ENCODE results near the gene MAP3K15.
A peak's percentile ranks its signal among the peaks of the same experiment; 100 is the strongest.

DNA sequence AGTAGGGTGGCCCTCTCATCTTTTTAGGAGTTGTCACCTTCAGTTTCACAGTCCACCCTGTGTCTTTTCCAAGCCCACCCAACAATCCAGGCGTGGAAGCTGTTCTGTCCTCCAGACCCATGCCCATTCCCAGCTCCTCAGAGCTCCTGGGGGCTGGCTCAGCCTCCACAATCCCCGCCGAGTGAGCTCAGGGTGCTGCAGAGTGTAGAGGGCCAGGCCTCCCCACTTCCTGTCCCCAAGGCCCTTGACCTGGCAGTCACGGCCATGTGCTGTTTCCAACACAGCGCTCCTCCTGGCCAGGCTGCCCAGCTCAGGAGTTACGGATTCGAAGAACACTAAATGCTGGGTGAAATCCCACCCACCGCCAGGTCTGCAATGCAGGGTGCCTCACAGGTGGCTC is 139.8 kb downstream of the MAP3K15 start:
- TF ChIP-seq, protein P1, sequence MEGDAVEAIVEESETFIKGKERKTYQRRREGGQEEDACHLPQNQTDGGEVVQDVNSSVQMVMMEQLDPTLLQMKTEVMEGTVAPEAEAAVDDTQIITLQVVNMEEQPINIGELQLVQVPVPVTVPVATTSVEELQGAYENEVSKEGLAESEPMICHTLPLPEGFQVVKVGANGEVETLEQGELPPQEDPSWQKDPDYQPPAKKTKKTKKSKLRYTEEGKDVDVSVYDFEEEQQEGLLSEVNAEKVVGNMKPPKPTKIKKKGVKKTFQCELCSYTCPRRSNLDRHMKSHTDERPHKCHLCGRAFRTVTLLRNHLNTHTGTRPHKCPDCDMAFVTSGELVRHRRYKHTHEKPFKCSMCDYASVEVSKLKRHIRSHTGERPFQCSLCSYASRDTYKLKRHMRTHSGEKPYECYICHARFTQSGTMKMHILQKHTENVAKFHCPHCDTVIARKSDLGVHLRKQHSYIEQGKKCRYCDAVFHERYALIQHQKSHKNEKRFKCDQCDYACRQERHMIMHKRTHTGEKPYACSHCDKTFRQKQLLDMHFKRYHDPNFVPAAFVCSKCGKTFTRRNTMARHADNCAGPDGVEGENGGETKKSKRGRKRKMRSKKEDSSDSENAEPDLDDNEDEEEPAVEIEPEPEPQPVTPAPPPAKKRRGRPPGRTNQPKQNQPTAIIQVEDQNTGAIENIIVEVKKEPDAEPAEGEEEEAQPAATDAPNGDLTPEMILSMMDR (IDR thresholded peaks at IDR 0.05 in 8 of 11, conservative IDR thresholded peaks at IDR 0.05 in 3 of 11), result no peak
- TF ChIP-seq POLR2A (IDR thresholded peaks at IDR 0.05), result no peak
- peak in 1 of 3 donors; percentile 12 for TF ChIP-seq POLR2AphosphoS5 (IDR thresholded peaks at IDR 0.05)

Data from spleen (tissue), 7 donors.